Activated CD8-positive, alpha-beta memory T cell treated with anti-CD3 and anti-CD28 coated beads for 1 hour (primary cell): ENCODE data around the gene F5.

Experiments
- DNase-seq, 2 donors: peaks; one replicate each; pipeline ENCODE4 v3.0.0-alpha.2; 2020; ENCODE audit warnings: low read depth in 1 of 2; ENCODE audit errors: extremely low read depth in 1 of 2

F5 gene

DNA sequence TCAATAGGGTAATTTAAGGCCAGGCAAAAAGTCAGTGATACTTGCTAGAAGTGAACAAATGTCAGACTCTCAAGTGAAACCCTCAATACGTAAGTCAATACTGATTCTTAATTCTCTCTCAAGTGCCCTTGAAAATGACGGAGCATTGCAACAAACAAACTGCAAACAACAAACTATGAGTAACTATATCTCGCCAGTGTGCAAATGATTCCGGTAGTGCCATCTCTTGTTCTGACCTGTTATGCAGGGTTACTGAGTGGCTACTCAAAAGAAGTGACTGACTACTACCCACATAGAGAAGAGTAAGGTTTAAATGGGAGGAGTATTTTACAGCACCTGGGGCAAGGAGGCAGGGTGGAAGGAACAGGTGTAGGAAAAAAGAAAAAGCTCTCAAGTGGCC lies 102.2 kb downstream of the F5 start:
- DNase-seq, result no peak

DNA sequence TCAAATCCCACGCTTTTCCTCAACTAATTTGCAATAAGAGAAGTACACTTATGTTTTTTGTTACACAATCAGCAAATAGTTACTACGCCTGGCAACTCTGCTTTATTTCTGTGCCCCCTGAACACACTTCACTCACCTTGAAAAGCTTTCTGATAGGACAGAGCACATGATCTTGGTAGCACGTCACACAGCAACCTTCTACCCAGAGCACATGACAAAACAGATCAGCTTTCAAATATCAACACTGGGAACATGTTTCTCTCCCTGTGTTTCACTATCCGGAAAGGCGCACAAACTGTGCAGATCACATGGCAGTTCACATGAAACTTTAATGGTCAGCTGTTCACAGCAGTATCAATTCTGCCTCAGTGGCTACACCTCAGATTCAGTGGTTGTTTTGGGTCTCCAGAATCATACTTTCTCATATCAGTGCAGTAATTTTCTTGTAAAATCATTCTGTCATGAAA lies 102.7 kb downstream of the F5 start:
- DNase-seq, result no peak

DNA sequence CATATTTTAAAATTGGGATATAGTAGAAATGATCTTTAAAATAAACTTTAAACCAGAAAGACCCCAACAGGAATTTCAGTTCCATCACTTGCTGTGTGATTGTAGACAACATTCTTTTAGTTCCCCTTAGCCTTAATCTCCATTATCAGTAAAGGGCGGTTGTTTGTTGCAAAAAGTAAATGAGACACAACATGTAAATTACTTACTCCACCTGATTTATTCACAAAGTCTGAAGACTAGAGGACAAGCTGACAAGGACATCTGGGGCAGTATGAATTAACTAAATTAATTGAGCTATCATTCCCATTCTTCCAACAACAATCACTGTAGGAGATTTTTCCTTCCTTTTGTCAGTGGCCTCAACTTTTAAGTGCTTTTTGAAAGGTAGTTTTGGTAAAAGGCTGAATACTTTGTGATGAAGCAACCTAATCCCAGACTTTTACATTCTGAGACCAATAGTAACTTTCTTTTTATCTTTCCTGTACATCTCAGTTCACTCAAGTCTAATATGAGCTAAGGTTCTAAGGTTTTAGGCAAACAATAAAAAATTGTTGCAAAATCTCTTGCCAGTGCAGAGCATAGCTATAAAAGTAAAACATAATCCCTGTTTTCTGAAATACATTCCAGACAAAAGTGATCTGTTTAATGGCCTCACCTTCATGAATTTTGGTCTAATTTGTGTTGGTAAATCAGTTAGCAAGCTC lies 106.8 kb downstream of the F5 start:
- DNase-seq, result no peak

DNA sequence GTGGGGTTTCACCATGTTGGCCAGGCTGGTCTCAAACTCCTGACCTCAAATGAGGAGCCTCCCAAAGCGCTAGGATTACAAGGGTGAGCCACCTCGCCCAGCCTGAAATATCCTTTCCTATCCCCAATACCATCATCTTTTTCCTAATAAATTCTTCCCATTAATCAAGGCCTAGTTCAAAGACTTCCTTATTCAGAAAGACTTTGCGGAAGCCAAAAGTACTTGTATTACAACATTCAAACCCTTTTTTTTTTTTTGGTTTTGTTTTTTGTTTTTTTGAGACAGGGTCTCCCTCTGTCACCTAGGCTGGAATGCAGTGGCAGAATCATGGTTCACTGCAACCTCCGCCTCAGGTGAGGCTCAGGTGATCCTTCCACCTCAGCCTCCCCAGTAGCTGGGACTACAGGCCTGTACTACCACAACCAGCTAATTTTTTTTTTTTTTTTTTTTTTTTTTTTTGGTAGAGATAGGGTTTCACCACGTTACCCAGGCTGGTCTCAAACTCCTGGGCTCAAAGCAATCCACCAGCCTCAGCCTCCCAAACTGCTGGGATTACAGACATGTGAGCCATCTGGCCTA lies 108.1 kb downstream of the F5 start:
- DNase-seq, result no peak

DNA sequence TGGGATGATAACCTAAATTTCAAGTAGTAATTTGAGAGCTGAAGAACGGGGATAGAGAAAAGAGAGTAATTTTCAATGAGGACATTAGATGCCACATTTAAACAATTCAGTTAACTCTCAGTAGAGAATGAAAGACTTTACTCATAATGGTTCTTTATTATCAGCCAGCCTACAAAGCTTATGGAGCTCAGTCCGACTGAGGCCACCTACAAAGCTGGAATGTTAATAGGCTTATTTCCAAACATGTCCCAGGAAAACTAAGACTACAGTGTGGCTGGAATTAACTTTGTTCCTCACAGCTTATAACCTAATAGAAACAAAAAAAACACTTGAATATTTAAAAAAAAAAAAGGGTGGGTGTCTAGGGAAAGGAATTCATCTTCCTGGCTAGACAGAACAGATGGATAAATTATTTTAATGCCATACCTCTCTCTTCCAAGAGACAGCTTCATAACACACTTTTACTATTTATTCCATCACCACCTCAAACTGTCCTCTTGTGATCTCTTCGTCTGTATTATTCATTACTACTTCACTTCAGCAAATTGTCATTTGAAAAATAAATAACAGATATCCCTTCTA lies 110.4 kb downstream of the F5 start:
- no peak for DNase-seq

DNA sequence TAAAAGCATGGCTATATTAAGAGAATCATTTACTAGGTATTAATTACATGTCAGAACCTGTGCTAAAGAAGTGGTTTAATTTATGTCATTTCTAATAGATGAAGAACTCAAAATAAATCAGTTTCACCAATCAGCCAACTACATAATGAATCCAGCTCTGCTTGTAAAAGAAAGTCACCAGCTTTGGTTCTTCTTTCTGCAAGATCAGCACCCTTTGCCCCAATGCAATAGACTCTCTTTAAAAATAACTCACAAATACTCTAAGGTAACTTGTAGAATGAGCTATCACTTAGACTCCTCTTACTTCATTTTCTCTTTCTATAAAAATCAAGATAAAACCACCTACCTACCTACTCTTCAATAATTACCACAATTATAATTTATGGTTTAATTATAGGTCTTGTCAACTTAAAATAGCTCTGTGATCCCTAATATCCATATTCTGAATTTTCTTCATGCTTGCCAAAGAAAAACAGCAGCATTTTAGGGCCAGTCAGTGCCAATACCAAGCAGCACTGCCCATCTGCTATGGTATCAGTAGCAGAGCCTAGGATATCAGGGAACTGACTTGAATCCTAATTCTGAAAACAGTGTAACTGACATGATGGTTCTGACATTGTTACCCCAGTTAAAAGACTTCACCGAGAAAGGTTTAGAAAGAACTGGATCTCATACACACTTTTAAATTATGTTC lies 111.8 kb downstream of the F5 start:
- DNase-seq, result no peak

DNA sequence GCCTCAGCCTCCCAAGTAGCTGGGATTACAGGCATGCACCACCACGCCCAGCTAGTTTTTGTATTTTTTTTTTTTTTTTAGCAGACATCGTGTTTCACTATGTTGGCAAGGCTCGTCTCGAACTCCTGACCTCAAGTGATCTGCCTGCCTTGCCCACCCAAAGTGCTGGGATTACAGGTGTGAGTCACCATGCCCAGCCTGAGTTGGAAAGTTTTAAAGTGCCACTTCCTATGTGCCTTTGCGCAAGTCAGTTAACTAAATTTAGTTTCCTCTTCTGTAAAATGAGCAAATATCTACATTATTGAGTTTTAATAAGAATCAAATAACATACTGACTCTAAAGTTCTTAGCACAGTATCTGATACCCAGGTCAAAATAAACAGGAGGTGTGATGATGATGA lies 112.9 kb downstream of the F5 start:
- no peak for DNase-seq

DNA sequence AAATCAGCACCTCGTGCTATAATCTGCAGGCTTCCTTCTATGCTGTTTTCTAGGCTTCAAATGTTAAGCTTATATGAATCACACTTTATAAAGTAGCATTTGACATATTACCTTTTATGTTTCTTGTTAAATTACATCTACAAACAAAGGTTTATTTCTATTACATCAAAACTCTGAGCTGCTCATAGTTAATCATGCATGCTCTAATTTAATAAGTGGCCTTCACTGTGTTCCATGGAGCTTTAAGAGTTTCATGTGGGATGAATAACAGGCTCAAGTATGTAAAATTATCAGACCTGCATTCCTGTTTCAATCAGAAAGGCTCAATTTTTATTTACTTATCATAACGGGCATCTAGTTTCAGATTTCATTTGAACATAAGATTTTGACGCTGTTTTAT lies 113.5 kb downstream of the F5 start:
- DNase-seq, result no peak

DNA sequence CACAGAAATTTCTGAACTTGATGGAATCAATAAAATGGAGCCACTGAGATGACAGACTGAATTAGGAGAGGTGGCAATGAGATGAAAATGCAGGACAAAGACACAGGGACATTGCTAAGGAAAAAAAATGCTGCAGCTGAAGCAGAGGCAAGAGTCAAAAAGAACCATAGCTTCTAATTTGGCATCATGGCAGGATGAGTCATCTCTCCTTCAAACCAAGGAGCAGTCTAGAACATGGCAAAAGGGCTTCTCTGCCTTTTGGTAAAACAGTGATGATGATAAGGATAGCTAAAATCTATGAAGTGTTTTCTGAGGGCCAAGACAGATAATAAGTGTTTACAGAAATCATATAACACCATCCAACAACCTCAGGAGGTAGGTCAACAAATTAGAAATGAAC lies 117.3 kb downstream of the F5 start:
- DNase-seq, result no peak

DNA sequence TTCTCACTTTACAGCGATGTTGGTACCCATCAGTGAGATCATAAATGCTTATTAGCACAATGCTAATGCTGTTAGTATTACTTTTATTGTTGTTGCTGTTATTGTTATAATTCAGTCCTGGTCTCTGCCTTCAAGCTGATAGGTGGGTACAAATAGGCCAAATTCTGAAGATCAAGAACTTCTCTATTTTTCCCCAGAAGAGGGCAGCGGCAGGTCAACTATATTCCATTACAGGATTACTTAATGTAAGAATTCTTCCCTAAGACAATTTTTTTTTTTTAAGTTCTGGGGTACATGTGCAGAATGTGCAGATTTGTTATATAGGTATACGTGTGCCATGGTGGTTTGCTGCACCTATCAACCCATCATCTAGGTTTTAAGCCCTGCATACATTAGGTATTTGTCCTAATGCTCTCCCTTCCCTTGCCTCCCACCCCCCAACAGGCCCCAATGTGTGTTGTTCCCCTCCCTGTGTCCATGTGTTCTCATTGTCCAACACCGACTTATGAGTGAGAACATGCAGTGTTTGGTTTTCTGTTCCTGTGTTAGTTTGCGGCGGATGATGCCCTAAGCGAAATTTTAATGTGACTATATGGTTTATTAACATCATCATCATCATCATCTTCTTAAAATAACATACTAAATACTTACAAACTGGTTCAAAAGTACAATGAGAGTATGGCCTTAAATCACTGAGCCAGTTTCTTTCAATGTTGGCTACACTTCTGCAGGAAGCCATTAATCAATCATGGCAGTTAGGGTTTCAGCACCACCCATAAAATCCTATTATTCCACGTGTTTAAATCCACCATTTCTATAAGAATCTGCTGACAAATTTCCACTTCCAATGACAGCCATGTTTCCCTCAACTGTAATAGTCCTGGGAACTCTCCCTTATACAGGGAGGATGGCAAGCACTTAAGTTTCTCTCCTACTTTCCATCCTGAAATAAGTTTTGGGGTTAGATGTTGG lies 119.7 kb downstream of the F5 start:
- DNase-seq, result no peak

DNA sequence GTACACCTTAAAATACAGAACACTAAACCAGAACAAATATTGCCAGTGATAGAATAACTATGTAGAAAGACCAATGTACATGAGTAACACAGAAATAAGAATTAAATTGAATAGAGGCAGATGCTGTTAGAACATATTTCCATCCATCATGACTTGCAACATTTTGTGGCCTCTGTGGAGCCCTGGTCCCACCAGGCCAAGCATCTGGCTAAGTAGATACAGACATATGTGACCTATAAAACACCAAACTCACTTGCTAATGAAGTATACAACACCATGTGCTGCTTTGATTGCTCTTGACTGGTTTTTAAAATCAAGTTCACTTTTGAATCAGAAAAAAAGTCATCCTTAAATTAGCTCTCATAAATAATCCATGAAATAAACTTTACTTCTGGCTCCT lies 121.0 kb downstream of the F5 start:
- no peak for DNase-seq
